Left renal pelvis (tissue), 4 donors: Measurements from ENCODE around the gene ELF3. TPM values are rescaled to one million over a fixed set of nuclear protein-coding genes. Genes with fewer than 3 reads are reported as not detected.
"Not testable (repeated sequence)": the region's sequence is repeated elsewhere in the genome, so short reads cannot be mapped to it uniquely, and the experiment has no call there.

Source experiments
- DNase-seq, 4 donors: peaks; one replicate each; pipeline ENCODE4 v3.0.0-alpha.2; 2013; ENCODE audit warnings: low read depth in 4 of 4, low spot score in 3 of 4
- polyA plus RNA-seq, 4 donors: library from polyadenylated mRNA; unstranded; fragments of 120-200 nt; gene quantifications; one replicate each; pipeline ENCODE4 v1.2.1, GENCODE V29; 2013; ENCODE audit not compliant: insufficient read length in 4 of 4

Gene ELF3
- polyA plus RNA-seq, 4 donors, result 1.2 to 143 (median 66.5) TPM

DNA sequence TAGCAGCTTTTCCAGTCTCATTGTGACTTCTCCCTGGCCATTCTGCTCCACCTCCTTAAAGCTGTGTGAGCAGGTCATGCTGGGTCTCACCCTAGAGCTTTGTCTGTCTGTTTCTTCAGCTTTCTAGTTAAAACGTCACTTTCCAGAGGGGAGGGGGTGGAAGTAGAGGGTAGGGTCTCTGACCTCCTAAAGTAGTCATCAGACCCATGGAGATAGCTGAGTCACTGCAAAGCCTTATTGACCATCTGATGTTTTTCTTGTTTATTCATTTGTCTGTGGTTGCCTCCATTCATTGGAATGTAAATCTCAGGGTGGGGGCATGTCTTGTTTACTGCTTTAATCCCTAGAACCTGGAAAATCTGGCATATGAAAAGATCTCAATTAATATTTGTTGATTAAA, 52.7 kb downstream of the ELF3 start:
- DNase-seq, result no peak

DNA sequence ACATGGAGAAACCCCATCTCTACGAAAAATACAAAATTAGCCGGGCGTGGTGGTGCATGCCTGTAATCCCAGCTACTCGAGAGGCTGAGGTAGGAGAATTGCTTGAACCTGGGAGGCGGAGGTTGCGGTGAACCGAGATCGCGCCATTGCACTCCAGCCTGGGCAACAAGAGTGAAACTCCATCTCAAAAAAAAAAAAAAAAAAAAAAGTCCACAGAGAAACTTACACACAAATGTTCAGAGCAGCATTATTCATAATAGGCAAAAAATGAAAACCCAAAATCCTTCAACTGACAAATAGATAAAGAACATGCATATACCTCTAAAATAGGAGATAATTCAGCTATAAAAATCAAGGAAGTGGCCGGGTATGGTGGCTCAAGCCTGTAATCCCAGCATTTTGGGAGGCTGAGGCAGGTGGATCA, 54.5 kb downstream of the ELF3 start:
- not testable (repeated sequence) for DNase-seq

Other genes starting within 250 kb of the ELF3 start
- gene IPO9, start 181.4 kb upstream of the ELF3 start, polyA plus RNA-seq, result 10 to 100 TPM; 76.5 to 88.6 (median 81.0) TPM
- gene SHISA4, start 121.7 kb upstream of the ELF3 start, polyA plus RNA-seq, result 10 to 100 TPM; 12.9 to 15.9 (median 14.6) TPM
- 1 to 10 TPM; 3.4 to 4.6 (median 4.6) TPM for gene LMOD1, start 64.0 kb upstream of the ELF3 start, polyA plus RNA-seq
- 10 to 100 TPM; 46.6 to 74.6 (median 63.2) TPM for gene TIMM17A, start 55.1 kb upstream of the ELF3 start, polyA plus RNA-seq
- gene RNPEP, start 27.9 kb upstream of the ELF3 start, polyA plus RNA-seq, result 10 to 100 TPM; 43.9 to 77.3 (median 55.9) TPM
- under 1 TPM; 0.07 to 0.16 (median 0.07) TPM for gene GPR37L1, start 112.3 kb downstream of the ELF3 start, polyA plus RNA-seq
- gene ARL8A, start 134.2 kb downstream of the ELF3 start, polyA plus RNA-seq, result 10 to 100 TPM; 44.2 to 52.3 (median 48.7) TPM
- 1 to 10 TPM in 1 of 4 donors, under 1 TPM in 3; 0.69 to 1.8 (median 0.83) TPM for gene PTPN7, start 150.0 kb downstream of the ELF3 start, polyA plus RNA-seq
- 1 to 10 TPM in 1 of 4 donors, under 1 TPM in 3; 0.76 to 1.4 (median 0.82) TPM for gene LGR6, start 183.2 kb downstream of the ELF3 start, polyA plus RNA-seq